ENCODE results near the gene MFSD6. TPM values are rescaled to one million over a fixed set of nuclear protein-coding genes. Genes with fewer than 3 reads are reported as not detected.

Gene MFSD6
- polyA plus RNA-seq, 1 of the 3 experiments (the other 2 are of a cell fraction), result 15.1 TPM

GRCh38 chr2:190527918-190528317, 119.8 kb downstream of the MFSD6 start:
- H2AFZ ChIP-seq (ENCODE audit: low read depth), result no peak overlapping the region
- no peak overlapping the region for H3K4me3 ChIP-seq (ENCODE audit: low read depth in 2 of 2, low read length in 1 of 2)
- POLR2A ChIA-PET, result no interaction called here
- no peaks in the 10 kb centered on the region for H3K9me2 ChIP-seq
- H3K4me2 ChIP-seq, result no peak overlapping the region
- H3K4me1 ChIP-seq (ENCODE audit: control insufficient read depth in 1 of 2, insufficient read depth in 2 of 2, low read depth in 1 of 2, low read length in 1 of 2), result peaks cover 0 to 4% of the 10 kb centered on the region in 2 experiments; a peak in 1 of 4 replicates
- TF ChIP-seq RCOR1 (IDR thresholded peaks at IDR 0.05; ENCODE audit: low read length), result no peak
- H3K79me2 ChIP-seq (ENCODE audit: insufficient read depth), result no peaks in the 10 kb centered on the region
- CTCF ChIA-PET, result no interaction called here
- no peaks in the 10 kb centered on the region for H4K20me1 ChIP-seq (ENCODE audit: insufficient read depth)
- no peaks in the 10 kb centered on the region for H3K27me3 ChIP-seq (ENCODE audit: insufficient read depth)
- no peak overlapping the region for H3K9ac ChIP-seq
- no peak for DNase-seq
- H3K36me3 ChIP-seq (replicated peaks in 1 of 2; ENCODE audit: control insufficient read depth in 1 of 2, insufficient read depth in 2 of 2, low read length in 1 of 2), result no peaks in the 10 kb centered on the region
- peaks cover 5% of the 10 kb centered on the region for H3F3A ChIP-seq (replicated peaks; ENCODE audit: insufficient read depth)
- H3K9me3 ChIP-seq, result no peaks in the 10 kb centered on the region
- no peak overlapping the region for H3K27ac ChIP-seq (ENCODE audit: low read depth in 2 of 2, low read length in 1 of 2)

- CTCF ChIA-PET, result no interaction called here
- no peak overlapping the region for H3K27ac ChIP-seq (ENCODE audit: low read depth in 2 of 2, low read length in 1 of 2)
- POLR2A ChIA-PET, result no interaction called here
- TF ChIP-seq EP300 (IDR thresholded peaks at IDR 0.05; ENCODE audit: borderline replicate concordance in 1 of 2, low read depth in 1 of 2, low read length in 1 of 2) (no peak), PBX3 (IDR thresholded peaks at IDR 0.05) (no peak), EZH2phosphoT487 (IDR thresholded peaks at IDR 0.05; ENCODE audit: borderline replicate concordance, low read depth) (no peak), TAF1 (IDR thresholded peaks at IDR 0.05; ENCODE audit: borderline replicate concordance, low read depth, low read length) (no peak), YY1 (IDR thresholded peaks at IDR 0.05; ENCODE audit: low read depth) (no peak), SIN3A (IDR thresholded peaks at IDR 0.05; ENCODE audit: borderline replicate concordance, low read depth, low read length) (no peak), MXI1 (IDR thresholded peaks at IDR 0.05; ENCODE audit: low read depth, low read length) (no peak), CHD2 (IDR thresholded peaks at IDR 0.05; ENCODE audit: low read length, partially characterized antibody) (no peak), RCOR1 (IDR thresholded peaks at IDR 0.05; ENCODE audit: low read length) (no peak), REST (IDR thresholded peaks at IDR 0.05; ENCODE audit: low read depth, low read length) (no peak), POLR2AphosphoS5 (IDR thresholded peaks at IDR 0.05; ENCODE audit: low read depth, low read length) (no peak), SMC3 (IDR thresholded peaks at IDR 0.05; ENCODE audit: low read depth, low read length) (no peak), FOXM1 (IDR thresholded peaks at IDR 0.05; ENCODE audit: low read depth) (no peak), RFX5 (IDR thresholded peaks at IDR 0.05; ENCODE audit: low read length) (no peak), MAX (IDR thresholded peaks at IDR 0.05; ENCODE audit: low read depth) (no peak)
- TF ChIP-seq, protein P1, sequence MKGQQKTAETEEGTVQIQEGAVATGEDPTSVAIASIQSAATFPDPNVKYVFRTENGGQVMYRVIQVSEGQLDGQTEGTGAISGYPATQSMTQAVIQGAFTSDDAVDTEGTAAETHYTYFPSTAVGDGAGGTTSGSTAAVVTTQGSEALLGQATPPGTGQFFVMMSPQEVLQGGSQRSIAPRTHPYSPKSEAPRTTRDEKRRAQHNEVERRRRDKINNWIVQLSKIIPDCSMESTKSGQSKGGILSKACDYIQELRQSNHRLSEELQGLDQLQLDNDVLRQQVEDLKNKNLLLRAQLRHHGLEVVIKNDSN (IDR thresholded peaks at IDR 0.05; ENCODE audit: borderline replicate concordance, low read depth), result no peak
- TF ChIP-seq, protein P2, sequence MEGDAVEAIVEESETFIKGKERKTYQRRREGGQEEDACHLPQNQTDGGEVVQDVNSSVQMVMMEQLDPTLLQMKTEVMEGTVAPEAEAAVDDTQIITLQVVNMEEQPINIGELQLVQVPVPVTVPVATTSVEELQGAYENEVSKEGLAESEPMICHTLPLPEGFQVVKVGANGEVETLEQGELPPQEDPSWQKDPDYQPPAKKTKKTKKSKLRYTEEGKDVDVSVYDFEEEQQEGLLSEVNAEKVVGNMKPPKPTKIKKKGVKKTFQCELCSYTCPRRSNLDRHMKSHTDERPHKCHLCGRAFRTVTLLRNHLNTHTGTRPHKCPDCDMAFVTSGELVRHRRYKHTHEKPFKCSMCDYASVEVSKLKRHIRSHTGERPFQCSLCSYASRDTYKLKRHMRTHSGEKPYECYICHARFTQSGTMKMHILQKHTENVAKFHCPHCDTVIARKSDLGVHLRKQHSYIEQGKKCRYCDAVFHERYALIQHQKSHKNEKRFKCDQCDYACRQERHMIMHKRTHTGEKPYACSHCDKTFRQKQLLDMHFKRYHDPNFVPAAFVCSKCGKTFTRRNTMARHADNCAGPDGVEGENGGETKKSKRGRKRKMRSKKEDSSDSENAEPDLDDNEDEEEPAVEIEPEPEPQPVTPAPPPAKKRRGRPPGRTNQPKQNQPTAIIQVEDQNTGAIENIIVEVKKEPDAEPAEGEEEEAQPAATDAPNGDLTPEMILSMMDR (IDR thresholded peaks at IDR 0.05), result no peak
- TF ChIP-seq, protein P3, sequence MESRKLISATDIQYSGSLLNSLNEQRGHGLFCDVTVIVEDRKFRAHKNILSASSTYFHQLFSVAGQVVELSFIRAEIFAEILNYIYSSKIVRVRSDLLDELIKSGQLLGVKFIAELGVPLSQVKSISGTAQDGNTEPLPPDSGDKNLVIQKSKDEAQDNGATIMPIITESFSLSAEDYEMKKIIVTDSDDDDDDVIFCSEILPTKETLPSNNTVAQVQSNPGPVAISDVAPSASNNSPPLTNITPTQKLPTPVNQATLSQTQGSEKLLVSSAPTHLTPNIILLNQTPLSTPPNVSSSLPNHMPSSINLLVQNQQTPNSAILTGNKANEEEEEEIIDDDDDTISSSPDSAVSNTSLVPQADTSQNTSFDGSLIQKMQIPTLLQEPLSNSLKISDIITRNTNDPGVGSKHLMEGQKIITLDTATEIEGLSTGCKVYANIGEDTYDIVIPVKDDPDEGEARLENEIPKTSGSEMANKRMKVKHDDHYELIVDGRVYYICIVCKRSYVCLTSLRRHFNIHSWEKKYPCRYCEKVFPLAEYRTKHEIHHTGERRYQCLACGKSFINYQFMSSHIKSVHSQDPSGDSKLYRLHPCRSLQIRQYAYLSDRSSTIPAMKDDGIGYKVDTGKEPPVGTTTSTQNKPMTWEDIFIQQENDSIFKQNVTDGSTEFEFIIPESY (IDR thresholded peaks at IDR 0.05; ENCODE audit: borderline replicate concordance, low read depth), result no peak
Observed at GRCh38 chr2:190528521-190529001, 120.4 kb downstream of the MFSD6 start.

More at GRCh38 chr2:190528521-190529001, 120.4 kb downstream of the MFSD6 start:
- Histone ChIP-seq H3F3A (replicated peaks; ENCODE audit: insufficient read depth) (peaks cover 5% of the 10 kb centered on the region), H3K4me1 (ENCODE audit: control insufficient read depth in 1 of 2, insufficient read depth in 2 of 2, low read depth in 1 of 2, low read length in 1 of 2) (peaks cover under 1 to 4% of the 10 kb centered on the region in 2 experiments; a peak in 2 of 4 replicates), H3K27me3 (ENCODE audit: insufficient read depth) (no peaks in the 10 kb centered on the region), H3K9me2 (no peaks in the 10 kb centered on the region), H3K79me2 (ENCODE audit: insufficient read depth) (no peaks in the 10 kb centered on the region), H4K20me1 (ENCODE audit: insufficient read depth) (no peaks in the 10 kb centered on the region), H3K9me3 (no peaks in the 10 kb centered on the region), H3K4me2 (no peak overlapping the region), H3K4me3 (ENCODE audit: low read depth in 2 of 2, low read length in 1 of 2) (no peak overlapping the region), H2AFZ (ENCODE audit: low read depth) (no peak overlapping the region), H3K9ac (no peak overlapping the region), H3K36me3 (replicated peaks in 1 of 2; ENCODE audit: control insufficient read depth in 1 of 2, insufficient read depth in 2 of 2, low read length in 1 of 2) (no peaks in the 10 kb centered on the region)
- DNase-seq, result no peak
- WGBS (ENCODE audit: low lambda C conversion rate), result 92% methylated on average over 1 of the region's 1 CpG
